SJCRH30 (cell line): ENCODE measurements around the gene MEGF9. TPM values are rescaled to one million over a fixed set of nuclear protein-coding genes. Genes with fewer than 3 reads are reported as not detected.

Experiments
- DNase-seq, 2 experiments: peaks; one replicate each; pipeline ENCODE4 v3.0.0-alpha.2; 2015 to 2020
- H3K27ac ChIP-seq: fragments of 250-450 bp; sonication (Bioruptor Pico); 2 replicates; pipeline ENCODE4 v1.5.1; 2020; ENCODE audit warnings: mild to moderate bottlenecking, moderate library complexity
- H3K27me3 ChIP-seq: fragments of 250-450 bp; sonication (Bioruptor Pico); 2 replicates; pipeline ENCODE4 v1.5.1; 2020; ENCODE audit warnings: mild to moderate bottlenecking, moderate library complexity
- H3K36me3 ChIP-seq: fragments of 250-450 bp; sonication (Bioruptor Pico); 2 replicates; pipeline ENCODE4 v1.5.1; 2020; ENCODE audit warnings: mild to moderate bottlenecking, moderate library complexity
- H3K4me1 ChIP-seq: fragments of 250-450 bp; sonication (Bioruptor Pico); 2 replicates; pipeline ENCODE4 v1.5.1; 2020; ENCODE audit warnings: mild to moderate bottlenecking, moderate library complexity
- H3K4me3 ChIP-seq: fragments of 250-450 bp; sonication (Bioruptor Pico); 2 replicates; pipeline ENCODE4 v1.5.1; 2020; ENCODE audit warnings: mild to moderate bottlenecking, moderate library complexity
- H3K9me3 ChIP-seq: fragments of 250-450 bp; sonication (Bioruptor Pico); replicated peaks from 2 replicates; pipeline ENCODE4 v1.5.1; 2020; ENCODE audit warnings: mild to moderate bottlenecking, moderate library complexity
- total RNA-seq: library from RNA; depleted of rRNA; stranded (reverse); fragments of >200 nt; shearing (Covaris generic); gene quantifications from 2 replicates; pipeline ENCODE4 v1.2.3, GENCODE V29; 2014

Gene MEGF9
- total RNA-seq, 1 experiment from 2014 or later: 12.8 TPM

- no peaks in the 10 kb centered on the region for H3K27me3 ChIP-seq
- H3K9me3 ChIP-seq: no peaks in the 10 kb centered on the region
- DNase-seq: peak; percentile 99
- H3K36me3 ChIP-seq: peaks cover 6% of the 10 kb centered on the region
- peaks cover 31% of the 10 kb centered on the region for H3K4me1 ChIP-seq
- peak within 1 kb of the TSS; percentile 86 for H3K27ac ChIP-seq
- peak within 1 kb of the TSS; percentile 90 for H3K4me3 ChIP-seq
Observed at GRCh38 chr9:120580051-120580896, 134.0 kb downstream of the MEGF9 start, which contains the start of gene CDK5RAP2. Gene CDK5RAP2 (minus strand): TSS chr9:120580167. CDS start chr9:120579978, 189 bp downstream.

GRCh38 chr9:120579139-120580050, 134.9 kb downstream of the MEGF9 start:
- Histone ChIP-seq H3K9me3 (no peaks in the 10 kb centered on the region), H3K27ac (peak overlapping the region; percentile 86), H3K27me3 (no peaks in the 10 kb centered on the region), H3K36me3 (peaks cover 6% of the 10 kb centered on the region), H3K4me3 (peak overlapping the region; percentile 90), H3K4me1 (peaks cover 23% of the 10 kb centered on the region)
- DNase-seq: peak; percentile 19 to 38

GRCh38 chr9:120574473-120574872, 139.8 kb downstream of the MEGF9 start:
- DNase-seq: no peak
- no peaks in the 10 kb centered on the region for H3K27me3 ChIP-seq
- H3K36me3 ChIP-seq: peaks cover 40% of the 10 kb centered on the region
- H3K4me3 ChIP-seq: no peak overlapping the region
- peaks cover 5% of the 10 kb centered on the region; the same call in 1 of the 2 replicates for H3K4me1 ChIP-seq
- no peak overlapping the region for H3K27ac ChIP-seq
- no peaks in the 10 kb centered on the region for H3K9me3 ChIP-seq

- no peaks in the 10 kb centered on the region for H3K9me3 ChIP-seq
- H3K36me3 ChIP-seq: peaks cover 59% of the 10 kb centered on the region
- H3K27ac ChIP-seq: no peak overlapping the region
- H3K4me3 ChIP-seq: no peak overlapping the region
- no peaks in the 10 kb centered on the region for H3K4me1 ChIP-seq
- no peaks in the 10 kb centered on the region for H3K27me3 ChIP-seq
- DNase-seq: no peak
Observed at GRCh38 chr9:120572472-120572871, 141.8 kb downstream of the MEGF9 start.

- Histone ChIP-seq H3K27me3 (no peaks in the 10 kb centered on the region), H3K4me1 (no peaks in the 10 kb centered on the region), H3K36me3 (peaks cover 66% of the 10 kb centered on the region), H3K4me3 (no peak overlapping the region), H3K9me3 (no peaks in the 10 kb centered on the region), H3K27ac (no peak overlapping the region)
- DNase-seq: no peak
Observed at GRCh38 chr9:120571443-120572257, 142.6 kb downstream of the MEGF9 start.

GRCh38 chr9:120570296-120570695, 144.0 kb downstream of the MEGF9 start:
- DNase-seq: no peak
- H3K9me3 ChIP-seq: no peaks in the 10 kb centered on the region
- H3K4me3 ChIP-seq: no peak overlapping the region
- H3K4me1 ChIP-seq: no peaks in the 10 kb centered on the region
- H3K27ac ChIP-seq: no peak overlapping the region
- no peaks in the 10 kb centered on the region for H3K27me3 ChIP-seq
- peaks cover 71% of the 10 kb centered on the region for H3K36me3 ChIP-seq

GRCh38 chr9:120569556-120569955, 144.7 kb downstream of the MEGF9 start:
- no peaks in the 10 kb centered on the region for H3K4me1 ChIP-seq
- no peak overlapping the region for H3K27ac ChIP-seq
- no peaks in the 10 kb centered on the region for H3K9me3 ChIP-seq
- H3K4me3 ChIP-seq: no peak overlapping the region
- peaks cover 78% of the 10 kb centered on the region for H3K36me3 ChIP-seq
- H3K27me3 ChIP-seq: no peaks in the 10 kb centered on the region
- no peak for DNase-seq

GRCh38 chr9:120568816-120569215, 145.5 kb downstream of the MEGF9 start:
- Histone ChIP-seq H3K27me3 (no peaks in the 10 kb centered on the region), H3K36me3 (peaks cover 80% of the 10 kb centered on the region), H3K27ac (no peak overlapping the region), H3K9me3 (no peaks in the 10 kb centered on the region), H3K4me1 (no peaks in the 10 kb centered on the region), H3K4me3 (no peak overlapping the region)
- DNase-seq: no peak

GRCh38 chr9:120567874-120568273, 146.4 kb downstream of the MEGF9 start:
- H3K27me3 ChIP-seq: no peaks in the 10 kb centered on the region
- no peak for DNase-seq
- H3K36me3 ChIP-seq: peaks cover 81% of the 10 kb centered on the region
- no peak overlapping the region for H3K4me3 ChIP-seq
- no peaks in the 10 kb centered on the region for H3K9me3 ChIP-seq
- H3K27ac ChIP-seq: no peak overlapping the region
- H3K4me1 ChIP-seq: no peaks in the 10 kb centered on the region

- H3K36me3 ChIP-seq: peaks cover 75% of the 10 kb centered on the region
- DNase-seq: no peak
- H3K4me3 ChIP-seq: no peak overlapping the region
- H3K27me3 ChIP-seq: no peaks in the 10 kb centered on the region
- H3K4me1 ChIP-seq: no peaks in the 10 kb centered on the region
- H3K9me3 ChIP-seq: no peaks in the 10 kb centered on the region
- H3K27ac ChIP-seq: no peak overlapping the region
Observed at GRCh38 chr9:120567081-120567480, 147.2 kb downstream of the MEGF9 start.

GRCh38 chr9:120564589-120564988, 149.7 kb downstream of the MEGF9 start:
- Histone ChIP-seq H3K27me3 (no peaks in the 10 kb centered on the region), H3K36me3 (peaks cover 70% of the 10 kb centered on the region), H3K4me3 (no peak overlapping the region), H3K4me1 (no peaks in the 10 kb centered on the region), H3K9me3 (no peaks in the 10 kb centered on the region), H3K27ac (no peak overlapping the region)
- no peak for DNase-seq

- H3K36me3 ChIP-seq: peaks cover 64% of the 10 kb centered on the region
- no peak overlapping the region for H3K4me3 ChIP-seq
- H3K27ac ChIP-seq: no peak overlapping the region
- DNase-seq: no peak
- no peaks in the 10 kb centered on the region for H3K9me3 ChIP-seq
- no peaks in the 10 kb centered on the region for H3K27me3 ChIP-seq
- no peaks in the 10 kb centered on the region for H3K4me1 ChIP-seq
Observed at GRCh38 chr9:120562861-120563443, 151.3 kb downstream of the MEGF9 start.

- H3K9me3 ChIP-seq: no peaks in the 10 kb centered on the region
- H3K27ac ChIP-seq: no peak overlapping the region
- no peak overlapping the region for H3K4me3 ChIP-seq
- peaks cover 58% of the 10 kb centered on the region for H3K36me3 ChIP-seq
- no peak for DNase-seq
- no peaks in the 10 kb centered on the region for H3K4me1 ChIP-seq
- H3K27me3 ChIP-seq: no peaks in the 10 kb centered on the region
Observed at GRCh38 chr9:120561709-120562108, 152.6 kb downstream of the MEGF9 start.

GRCh38 chr9:120559546-120559945, 154.7 kb downstream of the MEGF9 start:
- no peak overlapping the region for H3K27ac ChIP-seq
- no peak overlapping the region for H3K4me3 ChIP-seq
- H3K9me3 ChIP-seq: no peaks in the 10 kb centered on the region
- no peak for DNase-seq
- H3K27me3 ChIP-seq: no peaks in the 10 kb centered on the region
- peaks cover 56% of the 10 kb centered on the region for H3K36me3 ChIP-seq
- H3K4me1 ChIP-seq: no peaks in the 10 kb centered on the region
